Measurements from ENCODE around the gene SCRN1. TPM values are rescaled to one million over a fixed set of nuclear protein-coding genes. Genes with fewer than 3 reads are reported as not detected.

SCRN1 gene
- total RNA-seq, 2 donors from 2014 or later, result 20.2 to 33.3 TPM

DNA sequence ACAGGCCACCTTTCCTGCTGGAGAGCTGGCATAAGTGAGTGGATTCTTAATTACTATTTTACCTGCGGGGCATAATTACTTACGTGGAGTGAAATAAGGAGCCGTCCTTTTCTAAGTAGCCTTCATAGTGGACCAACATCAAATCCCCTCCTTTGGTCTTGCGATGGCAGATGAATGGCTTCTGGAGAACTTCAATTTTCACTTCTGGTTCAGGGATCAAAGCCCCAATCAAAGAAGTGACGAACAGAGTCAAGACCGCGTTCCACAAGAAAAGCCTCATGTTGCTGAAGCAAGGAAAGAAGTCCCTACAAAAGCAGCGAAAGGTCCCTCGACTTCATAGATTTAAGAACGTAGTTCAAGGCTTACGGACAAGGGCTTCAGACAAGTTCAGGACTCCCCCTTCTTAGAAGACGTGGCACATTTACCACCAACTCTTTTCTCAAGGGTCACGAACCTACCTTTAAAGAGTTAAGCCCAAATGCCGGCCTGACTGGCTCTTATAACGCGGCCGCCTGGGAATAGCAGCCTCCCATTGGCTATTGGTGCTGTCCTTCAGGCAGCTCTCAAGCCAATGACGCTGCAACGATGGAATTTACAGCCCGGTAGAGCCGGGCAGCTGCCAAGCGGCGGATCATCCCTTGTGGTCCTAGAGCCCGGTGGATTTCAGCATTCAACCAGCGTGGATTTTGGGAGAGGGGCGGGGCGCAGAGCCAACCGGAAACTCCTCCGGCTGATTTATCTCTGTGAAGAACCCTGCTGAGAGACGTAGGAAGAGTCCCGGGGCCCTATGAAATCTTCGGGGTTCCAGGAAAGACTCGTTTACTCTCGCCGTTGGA is 36.8 kb upstream of the SCRN1 start, which contains the start of gene FKBP14:
TSS of gene FKBP14 (minus strand) at position 474 of the 836 bp plus-strand sequence. CDS start at position 280, 194 bp downstream.
- Histone ChIP-seq H3K27me3 (no peaks in the 10 kb centered on the region), H3K4me1 (peaks cover 0 to 45% of the 10 kb centered on the region in 2 donors), H3K4me3 (peak within 1 kb of the TSS; percentile 64 to 94), H3K27ac (peak within 1 kb of the TSS; percentile 85 to 92), H3K9me3 (no peaks in the 10 kb centered on the region), H3K36me3 (no peaks in the 10 kb centered on the region)
- no peak for TF ChIP-seq CTCF (IDR thresholded peaks at IDR 0.05)
- DNase-seq (ENCODE audit: low spot score), result peak; percentile 99

- Histone ChIP-seq H3K4me1 (peaks cover 0 to 31% of the 10 kb centered on the region in 2 donors), H3K9me3 (no peaks in the 10 kb centered on the region), H3K27me3 (no peaks in the 10 kb centered on the region), H3K4me3 (no peak overlapping the region), H3K27ac (no peak overlapping the region), H3K36me3 (no peaks in the 10 kb centered on the region)
- no peak for DNase-seq (ENCODE audit: low spot score)
- no peak for TF ChIP-seq CTCF (IDR thresholded peaks at IDR 0.05)
Measured at GRCh38 chr7:30023524-30023923, 33.9 kb upstream of the SCRN1 start.

DNA sequence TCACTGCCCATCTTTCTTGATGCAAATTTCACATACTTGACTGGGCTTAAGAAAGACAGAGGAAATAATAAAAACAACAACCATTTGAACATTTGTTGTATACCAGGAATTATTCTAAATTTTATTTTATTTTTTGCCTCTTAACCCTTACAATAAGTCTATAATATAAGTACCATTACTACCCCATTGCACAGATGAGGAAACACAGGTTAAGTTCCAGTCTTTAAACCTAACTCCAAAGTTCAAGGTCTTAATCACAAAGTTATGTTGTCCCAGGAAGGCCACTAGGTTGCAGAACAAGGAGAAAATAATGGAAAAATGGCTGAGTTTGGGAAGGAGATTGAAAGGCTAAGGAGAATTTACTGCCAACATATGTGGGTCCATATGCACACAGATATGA is 33.4 kb upstream of the SCRN1 start:
- DNase-seq (ENCODE audit: low spot score), result no peak
- Histone ChIP-seq H3K36me3 (no peaks in the 10 kb centered on the region), H3K9me3 (no peaks in the 10 kb centered on the region), H3K27me3 (no peaks in the 10 kb centered on the region), H3K4me3 (no peak overlapping the region), H3K4me1 (peaks cover 0 to 31% of the 10 kb centered on the region in 2 donors), H3K27ac (no peak overlapping the region)
- TF ChIP-seq CTCF (IDR thresholded peaks at IDR 0.05), result no peak

- no peak overlapping the region for H3K27ac ChIP-seq
- no peaks in the 10 kb centered on the region for H3K36me3 ChIP-seq
- no peak for DNase-seq (ENCODE audit: low spot score)
- peaks cover 0 to 15% of the 10 kb centered on the region in 2 donors for H3K4me1 ChIP-seq
- no peaks in the 10 kb centered on the region for H3K27me3 ChIP-seq
- H3K4me3 ChIP-seq, result no peak overlapping the region
- no peaks in the 10 kb centered on the region for H3K9me3 ChIP-seq
- no peak for TF ChIP-seq CTCF (IDR thresholded peaks at IDR 0.05)
Measured at GRCh38 chr7:30020535-30020934, 30.9 kb upstream of the SCRN1 start.

- Histone ChIP-seq H3K27ac (no peak overlapping the region), H3K4me3 (no peak overlapping the region), H3K9me3 (no peaks in the 10 kb centered on the region), H3K27me3 (no peaks in the 10 kb centered on the region), H3K4me1 (peaks cover 0 to 9% of the 10 kb centered on the region in 2 donors), H3K36me3 (peaks cover under 1% of the 10 kb centered on the region)
- TF ChIP-seq CTCF (IDR thresholded peaks at IDR 0.05), result no peak
- DNase-seq (ENCODE audit: low spot score), result no peak
Measured at GRCh38 chr7:30019960-30020359, 30.4 kb upstream of the SCRN1 start.
